Duodenal mucosa (tissue), 2 donors: ENCODE data around the gene AQP5.

Experiments
- H3K27ac ChIP-seq: one replicate; pipeline ENCODE4 v1.7.0; 2013; ENCODE audit warnings: low read depth, low read length
- H3K27me3 ChIP-seq, 2 donors: one replicate each; pipeline ENCODE4 v1.7.0; 2013; ENCODE audit warnings: low read length in 2 of 2, control low read depth in 1 of 2; ENCODE audit not compliant: insufficient read depth in 2 of 2, control insufficient read depth in 1 of 2
- H3K36me3 ChIP-seq, 2 donors: one replicate each; pipeline ENCODE4 v1.7.0; 2013; ENCODE audit warnings: low read length in 2 of 2, control low read depth in 1 of 2; ENCODE audit not compliant: insufficient read depth in 2 of 2, control insufficient read depth in 1 of 2
- H3K4me1 ChIP-seq, 2 donors: one replicate each; pipeline ENCODE4 v1.7.0; 2013; ENCODE audit warnings: low read length in 2 of 2, control low read depth in 1 of 2; ENCODE audit not compliant: insufficient read depth in 2 of 2, control insufficient read depth in 1 of 2
- H3K4me3 ChIP-seq, 2 donors: one replicate each; pipeline ENCODE4 v1.7.0; 2013; ENCODE audit warnings: low read length in 2 of 2, low read depth in 1 of 2
- H3K9ac ChIP-seq, 2 donors: one replicate each; pipeline ENCODE4 v1.7.0; 2013; ENCODE audit warnings: low read length in 2 of 2, low read depth in 1 of 2
- H3K9me3 ChIP-seq, 2 donors: one replicate each; pipeline ENCODE4 v1.7.0; 2013; ENCODE audit warnings: low read length in 2 of 2, control low read depth in 1 of 2; ENCODE audit not compliant: control insufficient read depth in 1 of 2

Gene AQP5

GRCh38 chr12:49922349-49923034, 39.2 kb upstream of the AQP5 start:
- no peak overlapping the region for H3K27ac ChIP-seq
- H3K36me3 ChIP-seq: no peaks in the 10 kb centered on the region
- H3K4me1 ChIP-seq: no peaks in the 10 kb centered on the region
- H3K9ac ChIP-seq: no peak overlapping the region
- H3K9me3 ChIP-seq: no peaks in the 10 kb centered on the region
- H3K4me3 ChIP-seq: no peak overlapping the region
- no peaks in the 10 kb centered on the region for H3K27me3 ChIP-seq

GRCh38 chr12:49923035-49923644, 38.5 kb upstream of the AQP5 start:
- Histone ChIP-seq H3K27me3 (no peaks in the 10 kb centered on the region), H3K27ac (no peak overlapping the region), H3K9ac (no peak overlapping the region), H3K9me3 (no peaks in the 10 kb centered on the region), H3K4me3 (no peak overlapping the region), H3K4me1 (no peaks in the 10 kb centered on the region), H3K36me3 (no peaks in the 10 kb centered on the region)

GRCh38 chr12:49923880-49924556, 37.7 kb upstream of the AQP5 start:
- Histone ChIP-seq H3K27me3 (peaks cover 0 to under 1% of the 10 kb centered on the region in 2 donors), H3K4me3 (no peak overlapping the region), H3K9ac (no peak overlapping the region), H3K36me3 (no peaks in the 10 kb centered on the region), H3K4me1 (no peaks in the 10 kb centered on the region), H3K27ac (no peak overlapping the region), H3K9me3 (no peaks in the 10 kb centered on the region)

GRCh38 chr12:49924628-49925246, 36.9 kb upstream of the AQP5 start:
- Histone ChIP-seq H3K36me3 (no peaks in the 10 kb centered on the region), H3K9ac (no peak overlapping the region), H3K9me3 (no peaks in the 10 kb centered on the region), H3K27me3 (peaks cover 0 to 6% of the 10 kb centered on the region in 2 donors), H3K4me1 (no peaks in the 10 kb centered on the region), H3K27ac (no peak overlapping the region), H3K4me3 (no peak overlapping the region)

GRCh38 chr12:49925433-49926204, 36.1 kb upstream of the AQP5 start:
- Histone ChIP-seq H3K9me3 (no peaks in the 10 kb centered on the region), H3K4me3 (no peak overlapping the region), H3K27ac (no peak overlapping the region), H3K9ac (no peak overlapping the region), H3K27me3 (peaks cover 0 to 6% of the 10 kb centered on the region in 2 donors), H3K4me1 (no peaks in the 10 kb centered on the region), H3K36me3 (no peaks in the 10 kb centered on the region)

GRCh38 chr12:49928471-49928870, 33.2 kb upstream of the AQP5 start:
- no peaks in the 10 kb centered on the region for H3K4me1 ChIP-seq
- no peak overlapping the region for H3K9ac ChIP-seq
- H3K27ac ChIP-seq: no peak overlapping the region

GRCh38 chr12:49929581-49929980, 32.1 kb upstream of the AQP5 start:
- H3K27ac ChIP-seq: no peak overlapping the region
- H3K9me3 ChIP-seq: no peaks in the 10 kb centered on the region
- no peak overlapping the region for H3K9ac ChIP-seq
- H3K4me3 ChIP-seq: no peak overlapping the region
- H3K27me3 ChIP-seq: peaks cover 0 to 6% of the 10 kb centered on the region in 2 donors
- H3K36me3 ChIP-seq: no peaks in the 10 kb centered on the region
- no peaks in the 10 kb centered on the region for H3K4me1 ChIP-seq

More at GRCh38 chr12:49928471-49928870, 33.2 kb upstream of the AQP5 start:
- Histone ChIP-seq H3K9me3 (no peaks in the 10 kb centered on the region), H3K4me3 (no peak overlapping the region), H3K27me3 (peaks cover 0 to 6% of the 10 kb centered on the region in 2 donors), H3K36me3 (no peaks in the 10 kb centered on the region)

- H3K4me1 ChIP-seq: no peaks in the 10 kb centered on the region
- H3K4me3 ChIP-seq: no peak overlapping the region
- no peaks in the 10 kb centered on the region for H3K9me3 ChIP-seq
- H3K36me3 ChIP-seq: no peaks in the 10 kb centered on the region
- no peak overlapping the region for H3K9ac ChIP-seq
- peaks cover 0 to 6% of the 10 kb centered on the region in 2 donors for H3K27me3 ChIP-seq
- H3K27ac ChIP-seq: no peak overlapping the region
Measured at GRCh38 chr12:49930515-49931288, 31.0 kb upstream of the AQP5 start.

GRCh38 chr12:49932023-49932422, 29.6 kb upstream of the AQP5 start:
- no peak overlapping the region for H3K27ac ChIP-seq

More at GRCh38 chr12:49932023-49932422, 29.6 kb upstream of the AQP5 start:
- Histone ChIP-seq H3K36me3 (no peaks in the 10 kb centered on the region), H3K9me3 (no peaks in the 10 kb centered on the region), H3K27me3 (peaks cover 0 to 6% of the 10 kb centered on the region in 2 donors), H3K9ac (no peak overlapping the region), H3K4me1 (no peaks in the 10 kb centered on the region), H3K4me3 (no peak overlapping the region)
